HepG2 (cell line): Measurements from ENCODE around the gene IKBKE. TPM values are rescaled to one million over a fixed set of nuclear protein-coding genes. Genes with fewer than 3 reads are reported as not detected.

Experiments
- ATAC-seq: fragments of 200-7000 bp; cut with Tn5 transposase; 3 replicates; pipeline ENCODE4 v1.9.1; 2020; ENCODE audit warnings: mild to moderate bottlenecking, moderate library complexity
- BruUV-seq: library from RNA; stranded (reverse); fragments of 400-500 nt; replicated peaks from 2 replicates; lab custom pipeline; 2021; lab: Mats Ljungman, UMichigan
- CTCF ChIA-PET: fragments of 300-600 bp; formaldehyde crosslinking; extraction: SDS; loops from one replicate; lab custom pipeline; 2021; ENCODE audit warnings: low total read pairs, inconsistent platforms, low intra/inter-chr PET ratio; lab: Yijun Ruan, JAX
- POLR2A ChIA-PET: fragments of 350-600 bp; sonication (Branson Sonifier 250); formaldehyde crosslinking; loops from one replicate; lab custom pipeline; 2020; ENCODE audit warnings: antibody characterized with exemption, inconsistent platforms; lab: Yijun Ruan, JAX
- DNase-seq: peaks from one replicate; pipeline ENCODE4 v3.0.0-alpha.2; 2015; ENCODE audit warnings: low spot score
- FAIRE-seq: peaks from 3 replicates; lab custom pipeline; 2011; peaks lifted over from hg19 to GRCh38; lab: Jason Lieb, UNC
- H2AFZ ChIP-seq: one replicate; pipeline ENCODE4 v1.6.1; 2011; ENCODE audit warnings: low read length, inconsistent platforms
- H3K27ac ChIP-seq: fragments of 300-600 bp; 3 replicates; pipeline ENCODE4 v1.8.0; 2011; ENCODE audit warnings: mixed run types, mild to moderate bottlenecking, mixed read lengths, low read length, inconsistent platforms; ENCODE audit not compliant: insufficient read depth; ENCODE audit errors: extremely low read length
- H3K27me3 ChIP-seq, 2 experiments: fragments of 200-600 bp in 1 of 2; 2 replicates in 1 of 2; 3 replicates in 1 of 2; pipeline versions ENCODE4 v1.6.0 to v1.8.0; 2011; ENCODE audit warnings: low read length in 2 of 2, mild to moderate bottlenecking in 2 of 2, moderate library complexity in 2 of 2, inconsistent platforms in 1 of 2; ENCODE audit not compliant: insufficient read depth in 2 of 2, control insufficient read depth in 1 of 2
- H3K36me3 ChIP-seq, 2 experiments: fragments of 200-600 bp in 1 of 2; replicated peaks in 1 of 2; 2 replicates in 1 of 2; 3 replicates in 1 of 2; pipeline versions ENCODE4 v1.5.1 to v1.8.0; 2011; ENCODE audit warnings: low read length in 2 of 2, inconsistent platforms in 1 of 2; ENCODE audit not compliant: insufficient read depth in 2 of 2, control insufficient read depth in 1 of 2
- H3K4me1 ChIP-seq: 2 replicates; pipeline ENCODE4 v1.5.1; 2012; ENCODE audit warnings: low read length, inconsistent platforms; ENCODE audit not compliant: insufficient read depth
- H3K4me2 ChIP-seq: 2 replicates; pipeline ENCODE4 v1.6.0; 2011; ENCODE audit warnings: low read depth, low read length, inconsistent platforms
- H3K4me3 ChIP-seq, 3 experiments: fragments of 200-600 bp in 1 of 3; sonication (generic), shearing (Covaris generic) in 1 of 3; replicated peaks in 1 of 3; 2 replicates each; pipeline ENCODE4 v1.5.1; 2011 to 2016; ENCODE audit warnings: low read length in 3 of 3, inconsistent platforms in 2 of 3, low read depth in 2 of 3, mild to moderate bottlenecking in 2 of 3, control low read depth in 1 of 3, mixed read lengths in 1 of 3; ENCODE audit not compliant: insufficient read depth in 1 of 3
- H3K79me2 ChIP-seq: one replicate; pipeline ENCODE4 v1.6.1; 2011; ENCODE audit warnings: low read length, inconsistent platforms; ENCODE audit not compliant: insufficient read depth
- H3K9ac ChIP-seq: 2 replicates; pipeline ENCODE4 v1.6.0; 2011; ENCODE audit warnings: mild to moderate bottlenecking, low read depth, low read length, inconsistent platforms; ENCODE audit not compliant: insufficient read depth
- H3K9me3 ChIP-seq: 2 replicates; pipeline ENCODE4 v1.5.1; 2012; ENCODE audit warnings: mild to moderate bottlenecking, low read length
- H4K20me1 ChIP-seq: 2 replicates; pipeline ENCODE4 v1.6.0; 2011; ENCODE audit warnings: inconsistent platforms, mild to moderate bottlenecking, low read length, moderate library complexity; ENCODE audit not compliant: insufficient read depth
- AHDC1 ChIP-seq: sonication (generic); formaldehyde crosslinking; IDR thresholded peaks from 2 replicates; pipeline ENCODE4 v1.5.1; 2020; ENCODE audit warnings: mild to moderate bottlenecking, missing genetic modification reagents, borderline replicate concordance
- BRD4 ChIP-seq: sonication (generic); formaldehyde crosslinking; IDR thresholded peaks from 2 replicates; pipeline ENCODE4 v1.4.0; 2020; ENCODE audit warnings: missing genetic modification reagents
- CERS6 ChIP-seq: sonication (generic); formaldehyde crosslinking; IDR thresholded peaks from 2 replicates; pipeline ENCODE4 v1.5.0; 2020; ENCODE audit warnings: missing genetic modification reagents
- KDM3A ChIP-seq: IDR thresholded peaks from 2 replicates; pipeline ENCODE4 v1.6.1; 2018; ENCODE audit warnings: low read depth, missing compliant biosample characterization
- KDM5B ChIP-seq: sonication (generic); formaldehyde crosslinking; IDR thresholded peaks from 2 replicates; pipeline ENCODE4 v1.4.0; 2020; ENCODE audit warnings: missing genetic modification reagents, mild to moderate bottlenecking, borderline replicate concordance
- MAF1 ChIP-seq: sonication (generic); formaldehyde crosslinking; IDR thresholded peaks from 2 replicates; pipeline ENCODE4 v1.5.0; 2020; ENCODE audit warnings: missing genetic modification reagents, borderline replicate concordance
- ZNF746 ChIP-seq: sonication (generic); formaldehyde crosslinking; IDR thresholded peaks from 2 replicates; pipeline ENCODE4 v1.8.0; 2022; ENCODE audit warnings: mild to moderate bottlenecking, missing genetic modification reagents
- ZNF800 ChIP-seq: sonication (generic); formaldehyde crosslinking; IDR thresholded peaks from 2 replicates; pipeline ENCODE4 v1.4.0; 2020; ENCODE audit warnings: missing genetic modification reagents
- WGBS: methylation state at CpG from one replicate; pipeline ENCODE4 v1.1.6; 2017; ENCODE audit warnings: low lambda C conversion rate; 5-methylcytosine and 5-hydroxymethylcytosine counted together
- in situ Hi-C: cut with HindIII; loops from 2 replicates; pipeline ENCODE4 v1.10.0; 2017; ENCODE audit warnings: low pct_unique_long_range_greater_than_20kb; ENCODE audit not compliant: extremely low pct_ligation_motif_present
- intact Hi-C: fragments of 100-400 bp; cut with micrococcal nuclease; formaldehyde crosslinking; loops from one replicate; pipeline ENCODE4 v1.10.0; 2022; ENCODE audit not compliant: unreplicated experiment
- polyA plus RNA-seq, 8 experiments: library from polyadenylated mRNA; depleted of rRNA in 3 of 8; stranded (reverse) in 7 of 8; unstranded in 1 of 8; fragments of >200 nt; fragmentation: Illumina TruSeq in 4 of 8; extraction: Trizol in 4 of 8; gene quantifications; 2 replicates each; pipeline versions ENCODE4 v1.2.1 to v1.2.3, GENCODE V29; 2011 to 2016; ENCODE audit warnings: low read depth in 4 of 8, missing spikeins in 1 of 8, mixed read lengths in 1 of 8; ENCODE audit not compliant: insufficient read depth in 1 of 8
- total RNA-seq, 5 experiments: library from RNA; depleted of rRNA; stranded (reverse); fragments of >200 nt; fragmentation: Illumina TruSeq; extraction: Trizol; gene quantifications; 2 replicates each; pipeline ENCODE4 v1.2.3, GENCODE V29; 2016; ENCODE audit warnings: low read depth in 1 of 5

The IKBKE gene
- total and polyA plus RNA-seq, 2 of the 13 experiments (the other 11 are each of a cell fraction or from before 2014, with no cell fraction given) = 4.5 to 5.8 TPM

- Histone ChIP-seq H3K79me2 (no peaks in the 10 kb centered on the region), H3K27me3 (no peaks in the 10 kb centered on the region), H3K4me3 (no peak overlapping the region), H3K9me3 (no peaks in the 10 kb centered on the region), H3K4me2 (no peak overlapping the region), H3K27ac (no peak overlapping the region), H3K4me1 (peaks cover 10% of the 10 kb centered on the region; the same call in 1 of the 2 replicates), H4K20me1 (no peaks in the 10 kb centered on the region), H3K36me3 (no peaks in the 10 kb centered on the region; a peak in 1 of 5 replicates), H3K9ac (no peak overlapping the region), H2AFZ (no peak overlapping the region)
- in situ Hi-C loops (no loop called here), intact Hi-C loops (no loop called here)
- TF ChIP-seq CERS6 (CRISPR knock-in tag) = no peak
- no peak for TF ChIP-seq MAF1 (CRISPR knock-in tag)
- no peak for TF ChIP-seq ZNF800
- no peak for TF ChIP-seq KDM3A (CRISPR knock-in tag)
- no peak for TF ChIP-seq BRD4
- TF ChIP-seq ZNF746 = no peak
- no peak for TF ChIP-seq AHDC1
- TF ChIP-seq KDM5B = no peak
- ChIA-PET POLR2A (no interaction called here), CTCF (no interaction called here)
- WGBS = 86% methylated on average over 3 of the region's 4 CpGs
- ATAC-seq (no peak), FAIRE-seq (no peak), DNase-seq (no peak)
- BruUV-seq = no TSS peak
Measured at GRCh38 chr1:206497363-206497762, 27.1 kb downstream of the IKBKE start.
